ENCODE measurements around the gene RSBN1.
"Not testable (repeated sequence)": the region's sequence is repeated elsewhere in the genome, so short reads cannot be mapped to it uniquely, and the experiment has no call there.

Gene RSBN1

DNA sequence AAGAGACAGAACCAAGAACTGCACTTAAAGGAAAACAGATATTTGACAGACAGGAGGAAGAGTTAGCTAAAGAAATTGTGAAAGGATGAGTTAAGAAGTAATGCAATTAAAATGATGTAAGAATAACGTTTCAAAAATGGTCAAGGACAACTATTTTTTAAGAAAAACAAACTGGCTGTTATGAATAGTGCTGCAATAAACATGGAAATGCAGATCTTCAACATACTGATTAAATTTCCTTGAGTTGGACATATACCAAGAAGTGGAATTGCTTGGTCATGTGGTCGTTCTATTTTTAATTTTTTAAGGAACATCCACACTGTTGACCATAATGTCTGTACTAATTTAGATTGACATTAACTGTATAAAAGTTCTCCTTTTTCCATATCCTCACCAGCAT lies 29.9 kb downstream of the RSBN1 start:
- DNase-seq: no peak

- DNase-seq: no peak
Measured at GRCh38 chr1:113780374-113781146, 31.7 kb downstream of the RSBN1 start.

DNA sequence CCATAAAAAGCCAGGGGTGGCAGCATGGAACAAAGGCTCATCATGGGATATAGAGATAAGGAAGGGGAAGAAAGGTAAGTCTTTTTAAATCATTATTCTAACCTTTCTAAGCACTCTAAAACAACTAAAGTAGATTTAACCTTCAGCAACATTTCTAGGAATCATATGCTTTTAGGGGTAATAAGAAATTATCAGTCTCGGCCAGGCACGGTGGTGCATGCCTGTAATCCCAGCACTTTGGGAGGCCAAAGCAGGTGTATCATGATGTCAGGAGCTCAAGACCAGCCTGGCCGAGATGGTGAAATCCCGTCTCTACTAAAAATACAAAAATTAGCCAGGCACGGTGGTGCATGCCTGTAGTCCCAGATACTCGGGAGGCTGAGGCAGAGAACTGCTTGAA lies 32.7 kb downstream of the RSBN1 start:
- no peak for DNase-seq

GRCh38 chr1:113777561-113777960 lies 34.7 kb downstream of the RSBN1 start:
- no peak for DNase-seq

- DNase-seq: no peak
Measured at GRCh38 chr1:113770031-113770430, 42.2 kb downstream of the RSBN1 start.

DNA sequence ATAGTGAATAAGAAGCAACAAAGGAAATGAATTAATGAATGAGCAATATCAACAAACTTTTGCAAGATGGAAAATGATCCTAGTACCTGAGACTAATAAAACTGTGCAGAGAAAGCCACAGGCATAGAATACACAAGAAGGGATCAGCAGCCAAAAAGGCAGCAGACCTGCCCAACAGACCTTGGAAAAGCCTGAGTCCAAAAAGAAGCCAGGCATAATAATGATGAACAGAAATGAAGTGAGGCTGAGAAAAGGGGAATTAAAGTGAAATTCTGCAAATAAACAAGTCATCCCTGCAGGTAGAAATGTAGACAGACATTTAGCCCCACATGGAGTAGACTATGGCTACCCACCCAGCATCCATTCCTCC lies 42.7 kb downstream of the RSBN1 start:
- DNase-seq: no peak

GRCh38 chr1:113768916-113769600 lies 43.2 kb downstream of the RSBN1 start:
- DNase-seq: no peak

GRCh38 chr1:113765306-113766230 lies 46.7 kb downstream of the RSBN1 start:
- DNase-seq: no peak

DNA sequence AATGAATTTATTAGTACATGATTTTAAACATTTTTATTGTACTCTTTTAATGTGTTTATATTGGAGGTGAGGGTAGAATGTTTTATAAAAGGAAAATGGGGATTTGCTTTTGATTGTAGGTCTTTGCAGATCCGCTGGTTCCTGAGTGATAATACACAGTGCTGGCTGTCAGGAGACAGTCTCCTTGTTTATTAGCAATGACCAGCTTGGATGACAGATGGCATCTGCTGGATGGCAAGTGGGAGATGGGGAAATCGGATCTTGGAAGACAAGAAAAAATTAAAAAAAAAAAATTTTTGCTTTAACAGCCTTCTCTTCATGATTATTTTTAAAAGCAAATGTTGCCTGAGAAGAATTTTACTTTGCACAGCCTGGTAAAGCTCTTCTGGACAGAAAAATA lies 48.6 kb downstream of the RSBN1 start:
- no peak for DNase-seq

DNA sequence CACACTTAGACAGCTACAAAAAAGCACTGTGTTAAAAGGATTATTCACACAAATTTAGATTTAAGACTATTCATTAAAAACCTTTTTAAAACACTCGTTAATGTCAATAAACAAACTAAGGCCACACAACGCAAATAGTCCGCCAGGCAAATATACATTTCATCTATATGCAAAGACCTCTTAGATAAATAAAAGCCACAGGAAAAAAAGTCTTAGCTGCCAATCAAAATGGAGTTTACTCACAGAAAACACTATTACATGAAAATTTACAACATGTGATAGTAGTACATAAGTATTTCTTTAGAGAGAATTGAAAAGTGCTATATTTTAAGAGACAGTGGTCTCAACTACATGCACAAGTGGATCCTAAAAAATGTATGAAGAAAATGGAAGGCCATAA lies 50.3 kb downstream of the RSBN1 start:
- DNase-seq: no peak

DNA sequence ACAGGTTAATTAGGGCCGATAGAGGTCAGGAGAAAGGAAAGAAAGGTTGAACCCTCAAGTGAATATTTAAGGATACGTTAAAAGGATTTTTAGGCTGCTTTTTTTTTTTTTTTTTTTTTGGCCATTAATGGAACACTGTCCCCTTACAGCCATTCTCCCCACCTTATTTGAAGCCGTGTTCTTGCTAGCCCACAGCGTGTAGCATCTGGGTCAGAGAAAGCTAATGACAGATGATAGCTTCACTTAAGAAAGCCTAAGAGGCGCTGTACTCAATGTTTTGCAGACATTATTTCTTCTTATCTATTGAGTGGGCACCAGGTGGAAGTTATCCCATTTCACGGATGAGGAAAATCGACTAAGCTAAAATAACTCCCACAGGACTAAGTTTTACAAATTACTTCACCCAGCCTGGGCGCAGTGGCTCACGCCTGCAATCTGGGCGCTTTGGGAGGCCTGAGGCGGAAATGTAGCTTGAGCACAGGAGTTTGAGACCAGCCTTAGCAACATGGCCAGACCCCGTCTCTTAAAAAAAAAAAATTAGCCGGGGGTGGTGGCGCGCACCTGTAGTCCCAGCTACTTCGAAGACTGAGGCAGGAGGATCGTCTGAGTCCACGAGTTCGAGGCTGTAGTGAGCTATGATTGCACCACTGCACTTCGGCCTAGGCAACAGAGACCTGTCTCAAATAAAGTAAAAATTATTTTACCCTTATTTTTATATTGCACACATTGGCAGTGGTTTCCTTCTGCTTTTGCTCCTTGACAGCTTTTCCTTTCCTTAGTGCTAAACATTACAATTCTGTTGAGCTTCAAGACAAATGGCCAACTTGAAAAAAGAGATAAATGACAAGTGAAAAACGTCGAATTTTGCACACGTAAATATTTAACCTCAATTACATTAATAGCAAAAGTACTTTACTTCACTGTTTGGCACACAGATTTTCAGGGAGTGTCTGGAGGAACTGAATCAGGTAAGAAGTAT lies 51.9 kb downstream of the RSBN1 start:
- DNase-seq: no peak

DNA sequence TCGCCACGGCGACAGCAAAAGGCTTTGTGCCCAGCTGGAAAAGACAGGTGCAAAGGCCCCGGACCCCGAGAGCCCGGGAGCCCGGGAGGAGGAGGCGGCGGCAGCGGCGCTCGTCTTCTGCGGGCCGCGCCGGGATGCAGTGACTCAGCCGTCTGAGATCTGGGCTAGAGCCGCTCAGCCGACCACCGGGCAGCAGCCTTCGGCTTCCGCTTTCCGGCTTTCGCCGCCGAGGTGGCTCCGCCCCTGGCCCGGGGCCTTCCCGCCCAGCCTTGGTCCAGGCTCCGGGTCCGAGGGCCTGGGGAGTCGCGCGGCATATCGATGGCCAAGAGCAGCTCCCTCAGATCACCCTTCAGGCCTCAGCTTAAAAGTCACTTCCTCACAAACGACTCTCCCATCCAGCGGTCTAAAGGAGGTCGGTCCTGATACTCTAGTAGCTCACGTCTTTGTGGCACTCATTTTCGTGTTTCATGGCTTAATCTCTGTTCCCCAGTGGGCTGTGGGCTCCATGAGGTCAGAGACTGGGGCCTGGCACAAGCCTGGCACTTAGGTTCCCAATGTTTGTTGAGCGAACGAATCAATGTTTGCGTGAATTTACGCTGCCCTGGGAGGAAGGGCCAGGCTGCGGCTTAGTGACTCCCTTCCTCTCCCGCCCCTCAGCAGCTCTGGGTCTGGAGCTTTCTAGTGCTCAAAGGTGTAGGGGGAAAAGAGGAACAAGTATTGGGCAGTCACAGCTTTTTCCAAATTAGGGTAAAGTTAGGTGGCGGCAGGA lies 52.8 kb downstream of the RSBN1 start, which contains the start of gene PHTF1:
Gene PHTF1, minus strand, starts transcription at position 154 of the 769 bp plus-strand sequence. CDS start 783 bp downstream, outside the sequence.
- DNase-seq: peak in 46 of 51 donors; percentile 10 to 78 (median 52)

GRCh38 chr1:113758631-113759332 lies 53.5 kb downstream of the RSBN1 start:
- DNase-seq: peak in 46 of 51 donors; percentile 13 to 84 (median 56)

DNA sequence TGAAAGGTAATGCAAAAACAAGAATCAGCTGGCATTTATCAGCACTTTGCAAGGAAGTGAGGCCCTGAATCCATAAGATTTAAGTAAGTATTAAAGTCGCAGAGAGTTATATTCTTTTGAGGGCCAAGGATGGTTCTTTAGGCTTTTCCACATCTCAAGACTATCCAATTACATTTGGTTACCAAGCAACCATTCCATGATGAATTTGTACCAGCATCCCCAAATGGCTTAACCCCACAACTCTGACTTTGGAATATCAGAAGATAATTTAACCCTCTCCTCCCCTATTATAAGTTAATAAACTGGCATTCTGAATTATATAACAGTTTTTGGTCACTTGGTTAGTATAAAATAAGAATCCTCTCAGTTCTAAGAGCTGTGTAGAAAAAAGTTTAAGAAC lies 55.8 kb downstream of the RSBN1 start:
- no peak for DNase-seq

- DNase-seq: not testable (repeated sequence)
Measured at GRCh38 chr1:113753333-113753732, 58.9 kb downstream of the RSBN1 start.

DNA sequence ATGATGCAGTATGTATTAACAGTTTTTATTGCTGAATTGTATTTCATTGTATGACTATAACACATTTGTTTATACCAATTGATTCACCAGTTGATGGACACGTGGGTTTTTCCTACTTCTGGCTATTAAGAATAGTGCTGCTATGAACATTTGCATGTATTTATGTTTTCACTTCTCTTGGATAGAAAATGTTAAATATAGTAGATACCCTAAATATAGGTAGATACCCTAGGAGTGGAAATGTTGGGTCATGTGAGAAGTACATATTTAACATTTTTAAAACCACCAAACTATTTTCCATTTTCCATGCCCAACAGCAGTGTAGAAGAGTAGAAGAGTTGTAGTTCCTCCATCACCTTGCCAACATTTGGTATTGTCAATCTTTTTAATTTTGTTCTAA lies 60.8 kb downstream of the RSBN1 start:
- DNase-seq: no peak

- DNase-seq: no peak
Measured at GRCh38 chr1:113751114-113751513, 61.2 kb downstream of the RSBN1 start.

DNA sequence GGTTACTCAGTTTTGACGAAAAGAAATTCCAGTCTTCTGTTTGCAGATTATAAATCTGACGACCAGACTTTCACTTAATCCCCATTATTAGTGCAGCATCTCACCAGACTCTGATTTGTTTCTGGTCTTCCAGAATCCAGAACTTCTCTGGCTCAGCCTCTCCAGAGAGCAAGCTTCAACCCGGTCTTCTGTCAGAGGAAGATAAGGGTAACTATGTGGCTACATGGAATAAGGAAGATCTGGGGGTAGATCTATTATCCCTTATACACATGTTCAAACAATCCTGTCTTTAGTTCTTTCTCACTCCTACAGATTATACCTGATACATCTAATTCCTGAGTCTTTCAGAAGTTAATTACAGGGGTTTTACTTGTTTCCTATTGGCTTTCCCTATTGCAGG lies 62.9 kb downstream of the RSBN1 start:
- no peak for DNase-seq

DNA sequence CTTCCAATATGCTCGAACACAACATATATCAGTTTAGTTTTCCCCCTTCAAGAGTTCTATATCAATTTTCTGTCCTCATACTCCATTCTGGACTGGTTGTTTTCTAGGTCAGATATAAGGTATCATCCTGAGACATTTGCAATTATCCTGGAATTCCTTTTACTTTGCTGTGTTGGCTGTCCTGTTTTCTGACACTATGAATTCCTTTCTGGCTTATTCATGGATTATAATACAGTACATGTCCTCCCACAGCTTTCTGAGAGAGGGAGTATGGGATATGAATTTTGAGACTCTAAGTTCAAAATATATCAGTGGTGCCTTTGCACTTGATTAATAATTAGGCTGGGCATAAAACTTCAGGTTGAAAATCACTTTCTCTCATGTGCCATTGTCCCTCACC lies 64.9 kb downstream of the RSBN1 start:
- DNase-seq: no peak

Measured in hypothalamus (tissue), 51 donors.